ENCODE results near the gene DMRTB1.
"Not testable (repeated sequence)": the region's sequence is repeated elsewhere in the genome, so short reads cannot be mapped to it uniquely, and the experiment has no call there.

DMRTB1 gene

DNA sequence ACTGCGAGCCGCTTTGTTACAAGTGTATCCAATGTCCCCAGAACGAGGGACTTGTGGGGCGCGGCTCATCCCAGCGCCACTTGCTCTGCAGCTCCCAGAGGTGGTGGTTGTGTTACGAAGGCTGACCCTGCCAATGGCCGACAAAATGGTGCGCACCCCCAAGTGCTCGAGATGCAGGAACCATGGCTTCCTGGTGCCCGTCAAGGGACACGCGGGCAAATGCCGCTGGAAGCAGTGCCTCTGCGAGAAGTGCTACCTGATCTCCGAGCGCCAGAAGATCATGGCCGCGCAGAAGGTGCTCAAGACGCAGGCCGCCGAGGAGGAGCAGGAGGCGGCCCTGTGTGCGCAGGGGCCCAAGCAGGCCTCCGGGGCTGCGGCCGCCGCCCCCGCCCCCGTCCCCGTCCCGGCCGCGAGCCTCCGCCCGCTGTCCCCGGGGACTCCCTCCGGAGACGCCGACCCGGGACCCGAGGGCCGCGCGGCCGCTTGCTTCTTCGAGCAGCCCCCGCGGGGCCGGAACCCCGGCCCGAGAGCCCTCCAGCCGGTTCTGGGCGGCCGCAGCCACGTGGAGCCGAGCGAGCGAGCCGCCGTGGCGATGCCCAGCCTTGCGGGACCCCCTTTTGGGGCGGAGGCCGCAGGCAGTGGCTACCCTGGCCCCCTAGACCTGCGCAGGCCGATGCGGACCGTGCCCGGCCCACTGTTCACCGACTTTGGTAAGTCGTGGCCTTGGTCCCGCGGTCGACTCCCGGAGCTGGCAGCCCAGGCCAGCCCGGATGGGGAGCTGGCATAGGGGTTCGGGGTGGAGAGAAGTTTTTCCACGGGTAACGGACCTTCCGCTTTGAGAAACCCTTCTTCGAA, at the start of gene DMRTB1:
Gene DMRTB1 (plus strand): TSS at position 79 of the 855 bp plus-strand sequence. CDS start 55 bp downstream, at position 134.
- DNase-seq = no peak

DNA sequence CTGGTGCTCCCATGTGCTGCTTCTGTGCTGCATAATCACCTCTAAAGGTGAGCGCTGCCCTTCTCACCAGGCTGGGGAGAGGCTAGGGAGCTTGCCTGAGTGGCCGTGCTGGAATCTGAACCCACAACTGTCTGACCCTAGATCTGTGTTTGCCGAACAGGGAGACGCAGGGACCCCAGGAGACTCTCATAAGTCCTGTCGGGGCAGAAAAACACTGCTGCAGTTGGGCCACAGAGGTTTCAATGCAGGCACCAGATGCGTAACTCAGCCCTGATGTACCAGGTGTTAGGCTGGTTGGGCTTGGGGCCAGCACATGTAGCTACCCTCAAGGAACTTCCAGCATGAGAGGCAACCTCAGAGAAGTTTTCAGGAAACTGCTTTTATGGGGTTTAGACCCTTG, 49.5 kb upstream of the DMRTB1 start:
- DNase-seq = no peak

DNA sequence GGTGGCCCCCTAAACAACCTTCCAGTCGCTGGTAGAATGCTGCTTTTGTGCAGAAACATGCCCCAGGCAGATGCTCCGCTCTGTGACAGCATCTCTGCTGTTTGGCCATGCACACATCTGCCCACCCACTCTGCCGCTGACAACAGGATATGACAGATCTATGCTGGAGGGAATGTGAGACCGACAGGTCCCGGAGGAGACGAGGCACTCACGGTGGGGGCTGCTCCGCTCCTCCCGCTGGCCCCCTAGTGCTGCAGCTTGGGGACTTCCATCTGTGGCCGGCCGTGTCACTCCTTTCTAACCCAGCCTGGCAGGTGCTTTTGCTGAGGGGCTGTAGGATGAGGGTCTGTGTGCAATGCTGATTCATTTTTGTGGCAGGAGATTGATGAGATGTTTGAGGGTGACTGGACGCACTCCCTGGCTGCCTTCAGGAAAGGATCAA, 49.1 kb upstream of the DMRTB1 start:
- no peak for DNase-seq

DNA sequence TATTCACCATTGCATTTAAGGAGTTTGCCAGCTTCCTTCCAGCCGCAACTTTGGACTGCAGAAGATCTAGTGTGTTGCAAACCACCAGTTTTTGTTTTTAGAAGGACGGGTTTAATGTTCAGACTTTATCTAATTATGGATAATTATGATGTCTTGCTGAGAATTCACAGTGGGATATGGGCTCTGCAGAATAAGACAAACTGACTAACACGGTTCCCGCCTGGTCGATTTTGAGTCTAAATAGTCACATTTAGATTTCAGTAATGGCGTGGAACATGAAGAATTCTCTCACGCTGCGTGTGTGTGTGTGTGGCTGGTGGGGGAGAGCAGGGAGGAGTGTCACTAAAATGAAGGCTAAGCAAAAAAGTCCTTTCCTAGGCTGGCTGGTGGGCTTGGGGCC, 48.5 kb upstream of the DMRTB1 start:
- no peak for DNase-seq

DNA sequence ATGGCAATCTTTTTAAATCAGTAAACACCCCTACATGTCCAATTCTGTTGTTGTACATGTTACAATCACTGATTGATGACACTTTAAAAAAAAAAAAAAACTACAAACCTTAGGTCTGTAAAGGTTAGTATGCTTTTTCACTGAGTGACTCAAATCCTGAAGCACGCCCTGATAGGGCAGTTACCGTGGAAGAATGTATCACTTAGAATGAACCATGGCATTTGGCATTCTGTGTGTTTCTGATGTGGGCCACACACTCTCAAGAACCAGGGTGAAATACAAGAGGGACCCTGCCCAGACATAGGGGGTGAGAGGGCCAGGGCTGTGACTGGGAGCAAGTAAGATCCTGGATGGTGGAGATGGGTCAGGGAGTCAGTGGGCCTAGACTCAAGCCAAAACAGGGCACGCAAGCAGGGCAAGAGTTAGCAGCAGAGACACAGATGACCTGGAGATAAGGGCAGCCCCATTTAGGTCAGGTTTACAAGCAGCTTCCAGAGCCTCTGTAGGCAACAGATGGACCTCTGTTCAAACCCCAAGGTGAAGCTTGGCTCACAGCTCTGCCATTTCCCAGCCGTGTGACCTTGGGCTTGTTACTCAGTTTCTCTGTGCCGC, 47.6 kb upstream of the DMRTB1 start:
- no peak for DNase-seq

DNA sequence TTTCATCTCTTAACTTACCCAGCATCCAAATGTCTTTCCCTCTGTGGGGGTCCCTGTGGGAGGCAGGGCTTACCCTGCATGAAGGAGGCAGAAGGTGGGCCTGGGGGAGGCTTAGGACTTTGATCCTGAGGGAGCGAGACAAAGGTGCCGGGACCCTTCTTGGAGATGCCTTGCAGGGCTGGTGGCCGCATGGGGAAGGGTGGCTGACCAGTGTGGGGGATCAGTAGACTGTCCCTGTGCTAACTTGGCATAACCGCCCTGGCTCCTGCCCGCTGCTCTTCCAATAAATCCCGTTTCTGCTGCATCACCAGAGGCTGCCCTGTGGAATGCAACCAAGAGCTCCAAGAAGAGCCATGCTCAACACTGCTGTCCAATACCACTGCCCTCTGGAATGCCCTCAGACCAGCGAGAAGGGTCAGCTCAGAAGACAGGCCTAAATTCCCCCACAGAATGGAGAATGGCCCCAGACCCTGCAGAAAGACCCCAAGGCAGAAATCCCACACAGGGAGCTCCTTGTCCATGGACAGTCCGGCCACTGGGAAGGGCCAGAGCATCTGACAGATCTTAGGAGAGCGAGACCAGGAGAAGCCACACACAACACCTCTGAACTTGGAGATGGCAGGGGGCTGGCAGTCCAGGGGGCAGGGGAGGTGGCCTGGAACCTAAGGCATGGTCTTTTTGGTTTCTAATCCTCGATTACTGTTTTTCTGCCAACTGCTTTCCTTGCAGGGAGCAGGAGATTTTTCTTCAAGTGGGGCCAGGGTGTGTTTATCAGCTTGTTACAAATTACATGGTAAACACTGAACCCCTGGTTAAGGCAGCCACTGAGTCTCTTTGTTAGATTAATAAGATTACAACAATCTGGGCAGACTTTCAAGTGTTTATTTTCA, 46.7 kb upstream of the DMRTB1 start:
- no peak for DNase-seq

DNA sequence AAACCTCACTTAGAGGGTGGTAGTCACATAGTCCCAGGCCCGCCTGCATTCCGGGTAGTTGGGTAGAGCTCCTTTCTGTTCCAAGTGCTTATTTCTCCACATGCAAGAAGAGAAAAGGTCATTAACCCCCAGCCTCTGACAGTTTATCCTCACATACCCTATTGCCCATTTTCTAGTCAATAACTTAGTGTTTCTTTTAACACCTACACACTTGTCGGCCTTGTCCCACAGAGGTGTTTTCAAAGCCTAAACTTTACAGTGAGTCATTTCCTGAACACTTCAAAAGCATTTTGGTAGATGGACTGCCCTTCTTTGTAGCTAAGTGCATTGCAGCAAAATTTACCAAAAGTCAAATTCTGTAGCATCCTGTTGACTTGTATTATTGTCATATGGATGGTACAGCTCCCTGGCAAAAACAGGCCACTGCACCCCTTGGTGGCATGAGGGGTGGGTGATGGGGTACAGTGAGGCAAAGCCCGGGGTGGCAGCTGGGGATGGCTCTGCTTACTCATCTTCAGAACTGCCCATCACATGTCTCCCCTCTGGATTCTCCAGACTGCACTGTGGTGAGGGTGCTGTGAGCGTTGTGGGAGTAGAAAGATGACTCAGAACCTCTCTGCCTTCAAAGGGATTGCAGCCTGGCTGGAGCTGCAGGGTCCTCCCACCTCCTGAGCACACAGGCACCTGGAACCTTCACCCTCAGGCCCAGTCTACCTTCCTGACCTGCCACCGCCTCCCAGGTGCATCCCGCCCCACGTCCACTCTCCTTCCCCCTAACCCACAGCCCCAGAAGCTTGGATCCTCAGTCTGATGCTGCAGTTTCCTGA, 45.8 kb upstream of the DMRTB1 start:
- DNase-seq = no peak

DNA sequence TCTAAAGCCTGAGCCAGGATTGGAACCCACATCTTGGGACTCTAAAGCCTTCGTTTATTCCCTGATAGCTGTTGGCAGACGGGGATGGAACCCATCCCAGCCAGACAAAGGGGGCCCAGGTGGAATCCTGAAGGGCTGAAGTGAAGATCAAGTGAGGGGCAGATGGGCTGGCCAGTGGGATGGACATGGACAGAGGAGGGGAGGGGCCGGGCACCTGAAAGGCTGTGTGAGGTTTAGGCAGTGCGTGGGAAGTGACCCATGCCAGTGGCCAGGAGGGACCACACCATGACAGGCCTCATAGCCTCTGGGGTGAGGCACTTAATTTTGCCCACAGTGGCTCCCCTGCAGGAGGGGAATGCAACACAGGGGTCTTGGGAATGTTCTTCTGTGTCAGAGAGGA, 44.6 kb upstream of the DMRTB1 start:
- no peak for DNase-seq

DNA sequence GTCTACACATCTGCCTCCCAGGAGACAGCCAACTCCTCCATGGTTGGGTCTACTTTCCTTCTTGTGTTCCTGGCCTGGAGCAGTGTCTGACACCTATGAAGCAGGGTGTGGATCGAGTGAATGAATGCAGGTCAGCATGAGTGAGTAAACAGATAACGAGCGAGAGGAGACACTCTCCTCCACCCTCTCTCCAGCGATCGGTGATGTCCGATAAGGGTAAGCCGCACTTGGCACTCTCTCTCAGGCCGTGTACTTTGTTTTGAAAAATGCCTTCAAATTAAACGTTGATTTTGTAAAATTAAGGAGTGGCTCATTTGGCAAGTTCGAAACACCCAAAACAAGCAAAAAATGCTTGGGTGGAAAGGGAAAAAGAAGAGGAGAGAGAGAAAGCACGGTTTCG, 43.8 kb upstream of the DMRTB1 start:
- no peak for DNase-seq

DNA sequence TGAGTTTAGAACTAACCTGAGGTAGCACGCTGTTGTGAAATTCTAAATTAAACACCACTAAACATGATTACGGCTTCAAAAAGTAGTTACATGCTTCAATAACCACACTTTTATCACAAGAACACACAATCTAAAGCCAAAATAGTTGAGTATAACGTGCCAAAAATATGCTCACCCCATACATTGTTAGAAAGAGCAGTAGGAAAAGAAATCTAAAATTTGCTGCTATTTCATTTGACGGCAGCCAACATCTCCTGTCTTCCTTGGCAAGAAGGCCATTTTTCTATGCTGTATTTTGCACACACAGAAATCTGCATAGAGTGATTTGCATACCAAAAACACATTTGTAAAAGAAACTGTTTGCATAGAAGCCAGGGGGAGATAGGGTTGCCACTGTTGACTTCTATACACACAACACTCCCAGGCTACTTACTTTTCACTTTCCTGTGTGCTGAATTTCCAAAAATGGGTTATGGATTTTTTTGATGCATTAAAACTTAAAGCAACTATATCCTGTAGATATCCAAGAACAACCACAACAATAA, 42.9 kb upstream of the DMRTB1 start:
- no peak for DNase-seq

DNA sequence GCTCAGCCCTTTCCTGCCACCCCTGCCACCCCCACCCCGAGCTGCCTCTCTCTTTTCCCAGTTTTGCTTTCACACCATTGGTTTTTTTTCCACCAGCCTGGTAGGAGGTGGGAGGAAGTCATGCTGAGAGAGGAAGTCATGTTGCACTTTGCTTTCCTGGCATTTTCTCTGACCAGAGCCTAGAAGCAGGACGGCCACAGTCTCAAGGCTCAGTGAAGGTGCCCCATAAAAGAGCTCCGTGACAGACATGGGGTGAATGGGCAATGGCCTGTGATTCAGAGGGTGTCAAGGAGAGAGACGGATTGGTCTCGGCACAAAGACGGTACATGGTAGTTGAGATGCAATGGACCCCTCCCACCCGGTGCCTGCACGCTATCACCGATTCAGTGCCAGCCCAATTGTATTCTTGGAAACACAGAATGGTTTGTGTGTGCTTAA, 42.1 kb upstream of the DMRTB1 start:
- DNase-seq = no peak

DNA sequence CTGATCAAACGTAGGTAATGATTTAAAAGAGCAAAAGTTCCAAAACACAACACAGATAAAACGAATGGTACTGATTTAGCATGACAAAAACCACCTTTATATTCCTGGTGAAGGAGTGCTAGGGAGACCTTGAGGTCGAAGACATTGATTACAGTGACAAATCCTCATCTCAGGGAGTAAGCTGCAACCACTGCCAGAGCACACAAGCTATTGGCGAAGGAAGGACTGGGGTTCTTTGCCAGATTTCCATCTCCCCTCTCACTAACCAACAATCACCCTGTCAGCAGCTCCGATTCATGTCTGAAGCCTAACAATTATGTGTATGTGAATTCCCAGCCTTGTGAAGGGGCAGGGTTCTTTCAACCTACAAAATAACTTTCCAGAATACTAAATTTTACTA, 40.2 kb upstream of the DMRTB1 start:
- DNase-seq = no peak

DNA sequence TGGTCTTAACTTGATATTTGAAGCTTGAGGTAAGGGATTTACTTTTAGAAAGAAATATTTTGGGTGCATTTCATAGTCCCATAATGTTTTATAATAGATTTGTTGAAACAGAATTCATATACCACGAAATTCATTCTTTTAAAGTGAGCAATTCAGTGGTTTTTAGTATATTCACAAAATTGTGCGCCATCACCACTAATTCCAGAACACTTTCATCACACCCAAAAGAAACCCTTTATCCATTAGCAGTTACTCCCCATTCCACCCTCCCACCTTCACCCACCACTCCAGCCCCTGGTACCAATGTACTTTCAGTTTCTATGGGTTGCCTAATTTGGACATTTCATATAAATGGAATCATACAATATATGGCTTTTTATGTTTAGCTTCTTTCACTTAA, 38.9 kb upstream of the DMRTB1 start:
- DNase-seq = no peak

DNA sequence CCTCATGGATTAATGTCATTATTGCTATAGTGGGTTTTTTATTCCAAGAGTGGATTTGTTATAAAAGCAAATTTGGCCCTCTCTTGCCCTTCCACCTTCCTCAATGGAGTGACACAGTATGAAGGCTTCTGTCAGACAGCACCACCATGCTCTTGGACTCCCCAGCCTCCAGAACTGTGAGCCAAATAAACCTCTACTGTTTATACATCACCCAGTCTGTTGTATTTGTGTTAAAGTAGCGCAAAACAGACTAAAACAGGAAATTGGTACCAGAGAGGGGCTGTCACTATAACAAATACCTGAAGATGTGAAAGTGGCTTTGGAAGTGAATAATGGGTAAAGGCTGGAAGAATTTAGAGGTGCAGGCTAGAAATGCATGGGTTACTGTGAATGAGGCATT, 38.0 kb upstream of the DMRTB1 start:
- no peak for DNase-seq

DNA sequence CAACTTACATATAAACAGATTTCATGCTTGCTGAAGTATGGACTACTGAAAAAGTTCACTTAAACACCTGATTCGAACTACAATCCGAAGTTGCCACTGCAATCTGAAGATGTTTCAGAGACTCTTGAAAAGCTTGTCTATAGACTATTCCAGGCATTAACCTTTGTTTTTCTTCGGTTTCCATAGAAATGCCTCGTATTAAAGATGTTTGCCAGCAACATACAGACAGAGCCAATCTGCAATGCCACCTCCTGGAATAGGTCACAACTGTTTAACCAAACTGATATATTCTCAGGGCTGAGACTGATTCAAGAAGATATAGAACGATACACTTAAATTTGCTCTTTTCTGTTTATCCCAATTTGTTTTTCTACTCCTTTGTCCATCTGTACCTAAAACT, 28.9 kb upstream of the DMRTB1 start:
- DNase-seq = no peak

DNA sequence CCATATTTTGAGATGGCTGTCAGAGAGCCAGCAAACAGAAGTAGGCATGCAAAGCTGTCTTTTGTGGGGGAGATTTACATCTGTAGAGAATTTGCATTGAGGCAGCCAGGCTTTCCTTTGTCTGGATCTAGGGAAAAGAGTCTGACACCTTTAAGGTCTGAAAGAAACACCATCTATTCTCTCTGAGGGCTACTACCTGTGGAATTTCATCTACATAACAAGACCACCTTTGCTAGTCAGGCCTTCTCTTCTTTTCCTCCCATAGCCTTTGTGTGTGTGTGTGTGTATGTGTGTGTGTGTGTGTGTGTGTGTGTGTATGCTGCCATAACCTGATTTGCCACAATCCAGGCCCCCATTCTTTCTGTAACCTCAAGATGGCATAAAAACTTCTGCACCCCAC, 28.4 kb upstream of the DMRTB1 start:
- DNase-seq = no peak

DNA sequence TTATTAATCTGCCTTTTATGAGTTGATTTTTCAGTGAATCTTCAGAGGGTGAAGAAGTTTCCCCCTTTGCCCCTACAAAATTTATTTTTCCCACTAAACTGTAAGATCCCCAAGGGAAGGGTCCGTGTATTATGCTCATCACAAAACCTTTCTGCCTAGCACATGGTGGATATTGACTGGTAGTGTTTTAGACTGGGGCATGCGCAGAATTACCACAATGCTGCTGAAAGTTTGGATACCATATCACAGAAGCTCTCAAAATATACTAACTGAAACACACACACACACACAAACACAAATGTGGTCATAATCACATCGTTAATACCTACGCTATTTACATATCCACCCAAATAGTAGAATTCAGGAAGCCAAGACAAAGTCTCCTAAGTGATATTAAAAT, 28.0 kb upstream of the DMRTB1 start:
- no peak for DNase-seq

DNA sequence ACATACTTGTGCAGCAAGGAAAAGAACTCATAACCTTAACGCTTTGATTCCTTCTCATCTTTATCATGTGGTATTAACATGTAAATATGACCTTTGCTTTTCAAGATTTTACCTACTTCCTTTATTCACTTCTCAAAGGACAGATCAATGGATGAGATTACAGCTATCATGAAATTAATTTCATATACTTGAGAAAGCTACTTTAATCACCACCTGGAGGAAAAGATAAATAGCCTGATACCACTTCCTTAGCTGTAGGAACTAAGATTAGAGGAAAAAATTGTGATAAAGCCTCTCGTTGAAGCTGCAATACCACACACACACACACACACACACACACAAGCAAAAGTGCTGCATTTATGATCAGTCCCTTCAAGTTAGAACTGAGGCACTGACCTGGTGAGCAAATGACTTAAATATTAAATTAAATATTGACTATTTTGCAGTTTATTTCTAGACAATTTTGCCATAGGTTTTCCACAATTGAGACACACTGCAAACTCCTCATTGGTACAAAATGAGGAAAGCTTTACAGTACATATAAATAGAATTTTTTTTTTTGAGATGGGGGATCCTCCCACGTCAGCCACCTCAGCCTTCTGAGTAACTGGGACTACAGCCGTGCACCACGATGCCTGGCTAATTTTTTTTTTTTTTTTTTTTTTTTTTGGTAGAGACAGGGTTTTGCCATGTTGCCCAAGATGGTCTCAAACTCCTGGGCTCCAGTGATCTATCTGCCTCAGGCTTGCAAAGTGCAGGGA, 27.2 kb upstream of the DMRTB1 start:
- DNase-seq = no peak

DNA sequence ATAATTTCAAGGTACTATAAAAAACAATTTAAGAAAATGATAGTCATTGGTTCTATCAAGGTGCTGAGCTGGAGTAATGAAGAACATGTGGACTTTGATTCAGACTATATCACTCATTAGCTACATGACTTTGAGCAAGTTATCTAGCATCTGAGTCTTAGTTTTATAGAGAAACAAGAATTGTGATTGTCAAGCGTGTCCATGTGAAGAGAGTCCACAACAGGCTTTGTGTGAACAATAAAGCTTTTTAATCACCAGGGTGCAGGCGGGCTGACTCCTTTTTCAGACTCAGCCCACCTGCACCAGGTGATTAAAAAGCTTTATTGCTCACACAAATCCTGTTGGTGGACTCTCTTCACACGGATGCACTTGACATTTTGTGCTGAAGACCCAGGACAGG, 26.6 kb upstream of the DMRTB1 start:
- DNase-seq = no peak

DNA sequence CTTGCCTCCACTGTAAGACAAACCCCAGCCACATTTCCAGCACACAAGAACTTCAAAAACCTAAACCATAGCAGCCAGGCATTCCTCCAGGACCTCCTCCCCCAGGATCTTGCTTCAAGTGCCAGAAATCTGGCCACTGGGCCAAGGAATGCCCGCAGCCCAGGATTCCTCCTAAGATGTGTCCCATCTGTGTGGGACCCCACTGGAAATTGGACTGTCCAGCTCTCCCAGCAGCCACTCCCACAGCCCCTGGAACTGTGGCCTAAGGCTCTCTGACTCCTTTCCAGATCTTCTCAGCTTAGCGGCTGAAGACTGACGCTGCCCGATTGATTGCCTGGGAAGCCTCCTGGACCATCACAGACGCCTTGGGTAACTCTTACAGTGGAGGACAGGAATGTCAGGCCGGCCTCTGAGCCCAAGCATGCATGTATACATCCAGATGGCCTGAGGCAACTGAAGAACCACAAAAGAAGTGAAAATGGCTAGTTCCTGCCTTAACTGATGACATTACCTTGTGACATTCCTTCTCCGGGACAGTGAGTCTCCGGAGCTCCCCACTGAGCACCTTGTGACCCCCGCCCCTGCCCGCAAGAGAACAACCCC, 24.7 kb upstream of the DMRTB1 start:
- not testable (repeated sequence) for DNase-seq

DNA sequence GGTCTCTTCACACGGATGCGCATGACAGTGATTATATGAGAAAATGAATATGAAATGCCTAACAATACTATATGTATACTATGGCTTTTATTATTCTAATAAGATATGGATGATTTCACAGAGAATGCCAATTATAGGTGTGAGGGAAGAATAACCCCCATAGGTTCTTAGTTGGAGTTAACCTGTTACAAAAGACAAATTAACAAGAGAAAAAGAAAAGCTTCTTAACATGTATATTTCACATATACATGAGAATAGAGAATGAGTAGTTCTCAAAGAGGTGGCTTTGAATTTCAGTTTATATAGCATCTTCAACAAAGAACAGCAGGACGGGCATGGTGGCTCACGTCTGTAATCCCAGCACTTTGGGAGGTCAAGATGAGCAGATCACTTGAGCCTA, 24.0 kb upstream of the DMRTB1 start:
- no peak for DNase-seq

Data from NCI-H187 treated with DMSO at 0.1 percent for 48 hours (cell line).